Ishikawa (cell line): Measurements from ENCODE around the gene OR9Q1.

Experiments used
- CEBPB ChIP-seq: IDR thresholded peaks from 2 replicates; pipeline ENCODE4 v1.6.1; 2012
- CREB1 ChIP-seq: IDR thresholded peaks from 2 replicates; pipeline ENCODE4 v1.6.1; 2012; ENCODE audit warnings: low read depth
- EGR1 ChIP-seq: IDR thresholded peaks from 2 replicates; pipeline ENCODE4 v1.6.1; 2012
- EP300 ChIP-seq: IDR thresholded peaks from 2 replicates; pipeline ENCODE4 v1.6.1; 2012; ENCODE audit warnings: borderline replicate concordance
- FOXM1 ChIP-seq: IDR thresholded peaks from 2 replicates; pipeline ENCODE4 v1.6.1; 2012; ENCODE audit warnings: low read depth, borderline replicate concordance
- MAX ChIP-seq: IDR thresholded peaks from 2 replicates; pipeline ENCODE4 v1.6.1; 2012
- NFIC ChIP-seq: IDR thresholded peaks from 2 replicates; pipeline ENCODE4 v1.6.1; 2012
- RAD21 ChIP-seq: IDR thresholded peaks from 2 replicates; pipeline ENCODE4 v1.6.1; 2012; ENCODE audit warnings: low read depth
- REST ChIP-seq: IDR thresholded peaks from 2 replicates; pipeline ENCODE4 v1.6.1; 2012; ENCODE audit warnings: low read depth, mild to moderate bottlenecking
- TAF1 ChIP-seq: IDR thresholded peaks from 2 replicates; pipeline ENCODE4 v1.6.1; 2012; ENCODE audit warnings: low read depth, mild to moderate bottlenecking
- TCF12 ChIP-seq: IDR thresholded peaks from 2 replicates; pipeline ENCODE4 v1.6.1; 2012; ENCODE audit warnings: low read depth
- TEAD4 ChIP-seq: IDR thresholded peaks from 2 replicates; pipeline ENCODE4 v1.6.1; 2012
- YY1 ChIP-seq: IDR thresholded peaks from 2 replicates; pipeline ENCODE4 v1.6.1; 2012; ENCODE audit warnings: low read depth
- TF ChIP-seq, protein P1 (sequence below): IDR thresholded peaks from 2 replicates; pipeline ENCODE4 v1.6.1; 2012

- no peak for TF ChIP-seq EP300
- TF ChIP-seq RAD21 = no peak
- TF ChIP-seq EGR1 = no peak
- no peak for TF ChIP-seq MAX
- no peak for TF ChIP-seq REST
- TF ChIP-seq CREB1 = no peak
- TF ChIP-seq, protein P1, sequence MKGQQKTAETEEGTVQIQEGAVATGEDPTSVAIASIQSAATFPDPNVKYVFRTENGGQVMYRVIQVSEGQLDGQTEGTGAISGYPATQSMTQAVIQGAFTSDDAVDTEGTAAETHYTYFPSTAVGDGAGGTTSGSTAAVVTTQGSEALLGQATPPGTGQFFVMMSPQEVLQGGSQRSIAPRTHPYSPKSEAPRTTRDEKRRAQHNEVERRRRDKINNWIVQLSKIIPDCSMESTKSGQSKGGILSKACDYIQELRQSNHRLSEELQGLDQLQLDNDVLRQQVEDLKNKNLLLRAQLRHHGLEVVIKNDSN = no peak
- peak; percentile 53 for TF ChIP-seq NFIC
- no peak for TF ChIP-seq CEBPB
- no peak for TF ChIP-seq YY1
- TF ChIP-seq TAF1 = no peak
- no peak for TF ChIP-seq FOXM1
- TF ChIP-seq TCF12 = no peak
- TF ChIP-seq TEAD4 = no peak
Observed at GRCh38 chr11:58179648-58180047, 156.0 kb downstream of the OR9Q1 start.
